Muscle layer of colon (tissue), 2 donors: ENCODE results near the gene CREBL2.

Source experiments
- H3K27ac ChIP-seq: one replicate; pipeline ENCODE4 v1.7.0; 2013; ENCODE audit warnings: low read depth, mild to moderate bottlenecking, low read length, moderate library complexity
- H3K27me3 ChIP-seq, 2 donors: one replicate each; pipeline ENCODE4 v1.7.0; 2013; ENCODE audit warnings: low read length in 2 of 2, mild to moderate bottlenecking in 2 of 2; ENCODE audit not compliant: insufficient read depth in 2 of 2, control insufficient read depth in 1 of 2
- H3K36me3 ChIP-seq: one replicate; pipeline ENCODE4 v1.7.0; 2013; ENCODE audit warnings: mild to moderate bottlenecking, low read length; ENCODE audit not compliant: insufficient read depth
- H3K4me1 ChIP-seq: one replicate; pipeline ENCODE4 v1.7.0; 2013; ENCODE audit warnings: mild to moderate bottlenecking, low read length; ENCODE audit not compliant: insufficient read depth
- H3K4me3 ChIP-seq, 2 donors: one replicate each; pipeline ENCODE4 v1.7.0; 2013; ENCODE audit warnings: low read length in 2 of 2, low read depth in 1 of 2, mild to moderate bottlenecking in 1 of 2, moderate library complexity in 1 of 2
- H3K9ac ChIP-seq: one replicate; pipeline ENCODE4 v1.7.0; 2013; ENCODE audit warnings: low read length
- H3K9me3 ChIP-seq: one replicate; pipeline ENCODE4 v1.7.0; 2013; ENCODE audit warnings: mild to moderate bottlenecking, low read length
- donor health status: abdominal sarcoma.
- donor health status: Adenocarcinoma of cecum.

Gene CREBL2

DNA sequence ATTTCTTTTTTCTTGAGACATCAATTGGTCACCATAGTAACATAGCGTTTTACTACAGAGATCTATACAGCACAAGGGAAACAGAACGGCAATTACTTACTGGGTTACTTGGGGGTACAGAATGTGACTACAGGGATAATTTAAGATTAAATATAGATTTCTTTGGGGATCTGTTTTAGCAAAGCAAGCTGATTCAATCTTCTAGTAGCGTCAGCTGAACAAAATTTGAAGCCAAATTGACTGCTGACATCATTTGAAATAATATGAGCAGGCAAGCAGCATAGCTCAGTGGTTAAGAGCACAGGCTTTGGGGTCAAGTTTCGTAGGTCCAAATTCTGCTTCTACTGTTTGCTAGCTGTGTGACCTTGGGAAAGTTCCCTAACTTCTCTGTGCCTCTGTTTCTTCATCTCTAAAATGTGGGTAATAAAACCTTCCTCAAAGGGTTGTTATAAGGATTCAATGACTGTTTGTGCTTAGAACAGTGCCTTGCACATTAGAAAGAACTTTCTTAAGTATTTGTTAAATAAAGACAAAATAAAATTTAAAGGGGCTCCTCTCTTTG lies 71.5 kb downstream of the CREBL2 start:
- Histone ChIP-seq H3K9me3 (no peaks in the 10 kb centered on the region), H3K4me3 (no peak overlapping the region), H3K27me3 (no peaks in the 10 kb centered on the region), H3K4me1 (peaks cover 7% of the 10 kb centered on the region), H3K27ac (no peak overlapping the region), H3K9ac (no peak overlapping the region), H3K36me3 (no peaks in the 10 kb centered on the region)

DNA sequence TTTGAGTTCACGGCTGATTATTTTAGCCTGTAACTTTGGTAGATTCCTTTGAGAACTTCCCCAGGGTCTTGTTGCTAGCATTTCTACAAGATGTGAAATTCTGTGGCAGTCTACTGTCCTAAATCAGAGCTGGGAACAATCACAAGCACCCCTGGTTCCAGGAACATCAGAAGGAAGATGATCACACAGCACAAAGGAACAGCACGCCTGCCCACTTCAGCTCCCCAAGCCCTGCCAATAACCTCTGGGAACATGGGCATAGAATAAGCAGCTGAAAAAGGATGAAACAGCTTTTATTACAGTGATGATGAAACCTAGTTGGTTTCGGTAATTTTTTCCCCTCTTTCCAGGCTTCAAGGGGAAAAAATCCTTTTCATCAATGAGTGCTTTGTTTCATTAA lies 72.0 kb downstream of the CREBL2 start:
- Histone ChIP-seq H3K4me3 (no peak overlapping the region), H3K9ac (no peak overlapping the region), H3K4me1 (peaks cover 7% of the 10 kb centered on the region), H3K27ac (no peak overlapping the region), H3K9me3 (no peaks in the 10 kb centered on the region), H3K36me3 (no peaks in the 10 kb centered on the region), H3K27me3 (no peaks in the 10 kb centered on the region)

DNA sequence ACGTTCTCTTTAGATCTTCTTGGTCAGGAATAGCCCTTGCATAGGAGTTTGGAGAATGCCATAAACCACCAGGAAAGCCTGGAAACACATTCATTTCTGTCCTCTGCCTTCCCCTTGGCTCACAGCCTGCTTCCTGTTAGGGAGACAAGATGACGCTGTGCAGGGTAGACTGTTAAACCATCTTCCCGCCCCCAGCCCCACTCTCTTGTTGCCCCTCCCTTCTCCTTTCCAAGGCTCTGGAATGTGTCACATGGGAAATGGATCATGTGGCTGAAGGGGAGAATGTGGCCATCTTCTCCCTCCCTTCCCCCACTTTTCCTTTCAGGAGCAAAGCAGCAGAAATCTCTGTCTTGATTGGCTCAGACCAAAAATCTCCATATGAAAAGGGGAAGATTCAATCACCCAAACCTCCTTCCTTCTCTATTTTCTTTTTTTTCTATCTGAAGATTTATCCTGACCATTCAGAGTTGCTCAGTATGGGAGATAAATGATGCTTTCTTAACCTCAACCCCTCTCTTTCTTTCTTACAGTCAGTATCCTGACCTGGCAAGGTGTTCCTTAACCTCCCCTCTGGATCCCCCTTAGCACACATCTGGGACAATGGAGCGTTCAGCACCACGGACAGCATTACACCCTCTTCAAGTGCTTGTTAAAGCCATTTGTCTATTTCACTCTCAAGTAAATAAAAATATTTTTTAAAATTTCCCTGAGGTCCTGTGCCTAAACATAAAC lies 72.9 kb downstream of the CREBL2 start:
- Histone ChIP-seq H3K27ac (no peak overlapping the region), H3K9ac (no peak overlapping the region), H3K4me1 (peaks cover 7% of the 10 kb centered on the region), H3K27me3 (no peaks in the 10 kb centered on the region), H3K9me3 (no peaks in the 10 kb centered on the region), H3K4me3 (no peak overlapping the region), H3K36me3 (no peaks in the 10 kb centered on the region)

DNA sequence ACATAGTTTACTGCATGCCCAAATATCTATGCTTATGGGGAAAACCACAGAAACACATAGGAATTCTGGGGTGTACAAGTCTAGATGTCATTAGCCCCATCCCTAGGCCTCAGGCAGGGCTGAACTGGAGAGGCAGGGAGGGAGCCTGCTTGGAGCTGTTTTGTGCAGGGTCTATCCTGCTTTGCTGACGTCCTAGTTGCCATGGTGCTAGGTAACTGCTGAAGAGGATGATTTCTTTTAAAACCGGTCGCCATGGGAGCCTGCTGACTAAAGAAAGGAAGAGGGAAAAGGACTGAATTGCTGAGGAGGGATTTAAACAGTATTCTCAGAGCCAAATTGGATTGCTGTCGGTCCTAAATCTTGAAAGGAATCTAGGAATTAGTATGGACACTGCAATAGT lies 73.6 kb downstream of the CREBL2 start:
- H3K9me3 ChIP-seq: no peaks in the 10 kb centered on the region
- H3K4me1 ChIP-seq: peaks cover 7% of the 10 kb centered on the region
- no peak overlapping the region for H3K9ac ChIP-seq
- no peak overlapping the region for H3K4me3 ChIP-seq
- H3K36me3 ChIP-seq: no peaks in the 10 kb centered on the region
- H3K27ac ChIP-seq: no peak overlapping the region
- H3K27me3 ChIP-seq: no peaks in the 10 kb centered on the region

DNA sequence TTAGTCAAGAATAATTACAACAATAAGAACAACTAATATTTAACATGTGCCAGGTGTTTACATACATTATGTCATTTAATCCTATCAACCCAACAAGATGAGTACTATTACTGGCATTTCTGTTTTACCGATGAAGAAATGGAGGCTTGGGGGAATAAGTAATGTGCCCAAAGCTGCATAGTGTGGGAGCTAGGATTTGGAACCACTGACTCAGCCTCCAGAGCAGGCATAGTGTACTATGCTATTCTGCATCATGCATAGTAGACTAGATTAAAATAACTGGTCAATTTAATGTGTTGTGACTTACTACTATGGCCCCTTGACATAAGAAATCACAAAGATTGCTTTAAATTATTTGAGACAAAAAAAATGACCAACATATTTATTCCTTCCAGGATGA lies 74.8 kb downstream of the CREBL2 start:
- no peaks in the 10 kb centered on the region for H3K36me3 ChIP-seq
- H3K4me1 ChIP-seq: peaks cover 7% of the 10 kb centered on the region
- H3K9me3 ChIP-seq: no peaks in the 10 kb centered on the region
- H3K4me3 ChIP-seq: no peak overlapping the region
- no peak overlapping the region for H3K9ac ChIP-seq
- H3K27ac ChIP-seq: no peak overlapping the region
- H3K27me3 ChIP-seq: no peaks in the 10 kb centered on the region

DNA sequence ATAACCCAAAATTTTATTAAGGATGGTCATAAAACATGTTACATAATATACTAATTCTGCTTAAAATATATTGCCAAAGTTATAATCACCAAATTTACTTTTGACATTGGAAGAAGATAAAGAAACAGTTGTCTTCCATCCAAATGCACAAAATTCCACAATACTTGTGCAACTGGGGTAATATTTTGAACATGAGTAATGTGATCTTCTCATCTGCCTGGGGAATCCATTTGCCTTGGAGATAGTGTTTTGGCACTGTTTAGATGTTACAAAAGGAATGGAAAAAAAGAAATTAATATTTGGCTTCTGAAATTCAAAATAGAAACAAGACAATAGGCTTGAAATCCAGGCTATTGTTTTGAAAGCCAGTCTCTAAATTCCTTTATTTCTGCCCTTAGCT lies 75.2 kb downstream of the CREBL2 start:
- Histone ChIP-seq H3K27me3 (no peaks in the 10 kb centered on the region), H3K27ac (no peak overlapping the region), H3K36me3 (no peaks in the 10 kb centered on the region), H3K4me3 (no peak overlapping the region), H3K9me3 (no peaks in the 10 kb centered on the region), H3K9ac (no peak overlapping the region), H3K4me1 (peaks cover 7% of the 10 kb centered on the region)

DNA sequence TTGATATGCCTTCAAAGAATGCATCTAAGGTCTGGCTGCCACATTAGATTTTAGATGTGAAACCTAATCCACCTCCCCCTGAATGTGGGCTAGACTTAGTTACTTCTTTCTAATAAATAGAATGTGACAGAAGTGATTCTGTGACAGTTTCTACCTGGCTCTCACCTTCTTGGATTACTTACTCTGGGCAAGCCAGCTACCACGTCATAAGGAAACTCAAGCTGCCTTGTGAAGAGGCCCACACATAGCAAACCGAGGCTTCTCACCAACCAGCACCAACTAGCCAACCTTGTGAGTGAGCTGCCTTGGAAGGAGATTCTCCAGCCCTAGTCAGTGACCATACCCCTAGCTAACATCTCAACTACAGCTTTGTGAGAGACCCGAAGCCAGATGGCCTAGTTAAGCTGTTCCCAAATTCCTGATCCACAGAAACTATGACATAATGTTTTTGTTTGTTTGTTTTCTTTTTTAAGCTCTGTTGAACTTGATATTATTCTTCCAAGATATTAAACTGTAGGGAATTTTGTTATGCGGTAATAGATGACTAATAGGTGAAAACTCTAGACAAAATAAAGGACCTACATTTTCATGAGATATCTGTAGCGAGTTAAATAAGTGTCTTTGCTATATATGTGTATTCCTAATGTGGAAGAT lies 78.1 kb downstream of the CREBL2 start:
- H3K27me3 ChIP-seq: no peaks in the 10 kb centered on the region
- H3K9ac ChIP-seq: no peak overlapping the region
- no peaks in the 10 kb centered on the region for H3K4me1 ChIP-seq
- no peak overlapping the region for H3K4me3 ChIP-seq
- H3K9me3 ChIP-seq: no peaks in the 10 kb centered on the region
- H3K27ac ChIP-seq: no peak overlapping the region
- no peaks in the 10 kb centered on the region for H3K36me3 ChIP-seq

DNA sequence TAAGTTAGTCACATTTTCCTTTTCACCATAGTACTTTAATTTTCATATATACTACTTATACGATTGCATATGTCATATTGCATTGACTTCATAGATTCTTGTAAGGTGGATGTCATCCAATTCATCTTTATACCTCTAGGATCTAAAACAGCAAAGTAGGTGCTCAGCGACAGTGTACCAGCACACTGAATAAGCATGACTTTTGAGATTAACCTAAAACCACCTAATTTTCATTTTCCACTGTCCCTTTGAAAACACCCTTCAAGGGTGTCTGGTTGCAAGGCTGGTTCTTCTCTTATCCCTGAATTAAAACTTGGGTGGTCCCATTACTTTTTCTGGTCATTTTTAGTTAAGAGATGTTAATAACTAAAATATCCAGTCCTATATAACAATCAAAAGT lies 79.9 kb downstream of the CREBL2 start:
- no peaks in the 10 kb centered on the region for H3K27me3 ChIP-seq
- H3K36me3 ChIP-seq: no peaks in the 10 kb centered on the region
- H3K9me3 ChIP-seq: no peaks in the 10 kb centered on the region
- H3K27ac ChIP-seq: no peak overlapping the region
- no peaks in the 10 kb centered on the region for H3K4me1 ChIP-seq
- H3K4me3 ChIP-seq: no peak overlapping the region
- H3K9ac ChIP-seq: no peak overlapping the region

DNA sequence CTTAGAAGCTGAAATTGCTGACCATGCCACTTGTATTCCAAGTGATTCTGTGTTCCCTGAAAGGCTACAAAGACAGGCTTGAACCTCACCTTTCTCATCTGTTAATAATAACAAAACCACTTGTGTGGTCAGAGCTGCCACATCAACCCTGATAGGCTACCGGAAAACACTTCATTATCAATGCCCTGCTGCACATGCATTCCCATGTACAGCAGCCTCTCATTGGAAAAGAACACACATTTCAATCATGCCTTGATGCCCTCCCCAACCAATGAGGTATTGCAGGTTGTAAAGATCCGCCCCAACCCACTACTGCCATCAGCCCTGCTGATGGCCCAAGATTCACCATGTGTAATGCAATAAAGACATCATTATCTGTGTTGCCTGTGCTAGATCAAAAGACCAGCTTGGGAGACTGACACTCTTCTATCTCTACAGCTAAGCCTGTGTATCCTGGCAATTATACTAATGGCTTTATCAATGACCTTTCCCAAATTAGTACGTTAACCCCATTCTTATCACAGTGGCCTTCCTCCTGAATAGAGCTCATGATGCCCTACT lies 81.5 kb downstream of the CREBL2 start:
- no peak overlapping the region for H3K27ac ChIP-seq
- peaks cover 5% of the 10 kb centered on the region for H3K4me1 ChIP-seq
- no peak overlapping the region for H3K4me3 ChIP-seq
- H3K36me3 ChIP-seq: no peaks in the 10 kb centered on the region
- no peak overlapping the region for H3K9ac ChIP-seq
- H3K27me3 ChIP-seq: no peaks in the 10 kb centered on the region
- H3K9me3 ChIP-seq: no peaks in the 10 kb centered on the region
